Measurements from ENCODE around the gene PLXNA4. TPM values are rescaled to one million over a fixed set of nuclear protein-coding genes. Genes with fewer than 3 reads are reported as not detected.

Gene PLXNA4
- total and polyA plus RNA-seq, 2 donors (not counting 1 experiment from before 2014, with no cell fraction given), result not detected

GRCh38 chr7:132553031-132553430 lies 23.2 kb downstream of the PLXNA4 start:
- Histone ChIP-seq H3K79me2 (ENCODE audit: control insufficient read depth, insufficient read depth, low read length) (no peaks in the 10 kb centered on the region), H3K4me1 (ENCODE audit: control insufficient read depth in 2 of 2, insufficient read depth in 2 of 2, low read length in 2 of 2) (no peaks in the 10 kb centered on the region), H3K9ac (ENCODE audit: low read length) (no peak overlapping the region), H4K20me1 (ENCODE audit: control insufficient read depth, insufficient read depth, low read length, poor library complexity, severe bottlenecking) (no peaks in the 10 kb centered on the region), H3K4me2 (replicated peaks; ENCODE audit: low read depth, low read length, poor library complexity, severe bottlenecking) (no peak overlapping the region), H2AFZ (ENCODE audit: insufficient read depth, low read depth, low read length, poor library complexity, severe bottlenecking) (no peak overlapping the region), H3K9me3 (ENCODE audit: control extremely low read depth in 1 of 3, control insufficient read depth in 2 of 3, insufficient read depth in 1 of 3, low read length in 2 of 3) (peaks cover 0 to 17% (median 4%) of the 10 kb centered on the region in 3 donors), H3K36me3 (replicated peaks in 1 of 2; ENCODE audit: control extremely low read depth in 1 of 2, control insufficient read depth in 1 of 2, extremely low read depth in 1 of 2, insufficient read depth in 2 of 2, low read length in 1 of 2) (no peaks in the 10 kb centered on the region), H3K27ac (ENCODE audit: low read length in 2 of 2) (no peak overlapping the region), H3K4me3 (ENCODE audit: control extremely low read depth in 1 of 5, extremely low read depth in 1 of 5, insufficient read depth in 1 of 5, low read depth in 2 of 5, low read length in 4 of 5) (no peak overlapping the region), H3K27me3 (replicated peaks in 1 of 4; ENCODE audit: control extremely low read depth in 1 of 4, control insufficient read depth in 3 of 4, insufficient read depth in 4 of 4, low read length in 3 of 4) (peaks cover 0 to 4% (median 0%) of the 10 kb centered on the region in 4 experiments)
- no peaks in the 10 kb centered on the region for H3K4me1 Mint-ChIP-seq
- intact Hi-C loops (cut with micrococcal nuclease), result no loop called here
- DNase-seq, result no peak
- ChIA-PET CTCF (no interaction called here), POLR2A (no interaction called here)
- peaks cover 23% of the 10 kb centered on the region for H3K27me3 Mint-ChIP-seq
- H3K27ac Mint-ChIP-seq, result no peak overlapping the region
- no peak overlapping the region for H3K4me3 Mint-ChIP-seq
- ATAC-seq (ENCODE audit: low read depth), result no peak
- peaks cover 6% of the 10 kb centered on the region for H3K9me3 Mint-ChIP-seq (ENCODE audit: insufficient read depth)
- WGBS (ENCODE audit: insufficient coverage), result 77% methylated on average over 3 of the region's 3 CpGs
- TF ChIP-seq CTCF (IDR thresholded peaks at IDR 0.05) (no peak), EZH2 (IDR thresholded peaks at IDR 0.05; ENCODE audit: borderline replicate concordance, insufficient read depth, low read depth, low read length, poor library complexity, severe bottlenecking) (no peak)

GRCh38 chr7:132551886-132552285 lies 24.4 kb downstream of the PLXNA4 start:
- no peak overlapping the region for H3K4me3 ChIP-seq (ENCODE audit: control extremely low read depth in 1 of 5, extremely low read depth in 1 of 5, insufficient read depth in 1 of 5, low read depth in 2 of 5, low read length in 4 of 5)
- ChIA-PET CTCF (no interaction called here), POLR2A (no interaction called here)
- Mint-ChIP-seq H3K27me3 (peaks cover 23% of the 10 kb centered on the region), H3K4me3 (no peak overlapping the region), H3K4me1 (no peaks in the 10 kb centered on the region), H3K9me3 (ENCODE audit: insufficient read depth) (peaks cover 6% of the 10 kb centered on the region), H3K27ac (no peak overlapping the region)
- DNase-seq (no peak), ATAC-seq (ENCODE audit: low read depth) (no peak)
- no peaks in the 10 kb centered on the region for H3K4me1 ChIP-seq (ENCODE audit: control insufficient read depth in 2 of 2, insufficient read depth in 2 of 2, low read length in 2 of 2)
- H3K9me3 ChIP-seq (ENCODE audit: control extremely low read depth in 1 of 3, control insufficient read depth in 2 of 3, insufficient read depth in 1 of 3, low read length in 2 of 3), result peaks cover 0 to 17% (median 4%) of the 10 kb centered on the region in 3 donors
- no peaks in the 10 kb centered on the region for H3K79me2 ChIP-seq (ENCODE audit: control insufficient read depth, insufficient read depth, low read length)
- peaks cover 0 to 4% (median 0%) of the 10 kb centered on the region in 4 experiments for H3K27me3 ChIP-seq (replicated peaks in 1 of 4; ENCODE audit: control extremely low read depth in 1 of 4, control insufficient read depth in 3 of 4, insufficient read depth in 4 of 4, low read length in 3 of 4)
- H2AFZ ChIP-seq (ENCODE audit: insufficient read depth, low read depth, low read length, poor library complexity, severe bottlenecking), result no peak overlapping the region
- WGBS (ENCODE audit: insufficient coverage), result 90% methylated on average over 2 of the region's 3 CpGs
- intact Hi-C loops (cut with micrococcal nuclease), result no loop called here
- no peak overlapping the region for H3K9ac ChIP-seq (ENCODE audit: low read length)
- H3K27ac ChIP-seq (ENCODE audit: low read length in 2 of 2), result no peak overlapping the region
- H3K4me2 ChIP-seq (replicated peaks; ENCODE audit: low read depth, low read length, poor library complexity, severe bottlenecking), result no peak overlapping the region
- H4K20me1 ChIP-seq (ENCODE audit: control insufficient read depth, insufficient read depth, low read length, poor library complexity, severe bottlenecking), result no peaks in the 10 kb centered on the region
- no peak for TF ChIP-seq EZH2 (IDR thresholded peaks at IDR 0.05; ENCODE audit: borderline replicate concordance, insufficient read depth, low read depth, low read length, poor library complexity, severe bottlenecking)
- TF ChIP-seq CTCF (IDR thresholded peaks at IDR 0.05), result no peak
- no peaks in the 10 kb centered on the region for H3K36me3 ChIP-seq (replicated peaks in 1 of 2; ENCODE audit: control extremely low read depth in 1 of 2, control insufficient read depth in 1 of 2, extremely low read depth in 1 of 2, insufficient read depth in 2 of 2, low read length in 1 of 2)

Measured in B cell (primary cell).